Loucy (cell line): ENCODE data around the gene GDPD1.
A peak's percentile ranks its signal among the peaks of the same experiment; 100 is the strongest.
"Not testable (repeated sequence)": the region's sequence is repeated elsewhere in the genome, so short reads cannot be mapped to it uniquely, and the experiment has no call there.

Experiments
- H2AFZ ChIP-seq: fragments of 200-600 bp; sonication (generic); 2 replicates; pipeline ENCODE4 v1.6.0; 2016; ENCODE audit warnings: antibody characterized with exemption, mild to moderate bottlenecking, low read length, moderate library complexity
- H3F3A ChIP-seq: fragments of 200-600 bp; 2 replicates; pipeline ENCODE4 v1.6.0; 2016; ENCODE audit warnings: antibody characterized with exemption, low read depth, mild to moderate bottlenecking
- H3K27me3 ChIP-seq: fragments of 200-600 bp; sonication (generic); 2 replicates; pipeline ENCODE4 v1.6.1; 2014; ENCODE audit warnings: low read length, mild to moderate bottlenecking; ENCODE audit not compliant: insufficient read depth, poor library complexity, severe bottlenecking
- H3K36me3 ChIP-seq: fragments of 200-600 bp; sonication (generic); 2 replicates; pipeline ENCODE4 v1.6.1; 2016; ENCODE audit warnings: low read length; ENCODE audit not compliant: insufficient read depth
- H3K4me1 ChIP-seq: fragments of 200-600 bp; sonication (generic); 2 replicates; pipeline ENCODE4 v1.5.1; 2014; ENCODE audit warnings: low read length, mild to moderate bottlenecking; ENCODE audit not compliant: insufficient read depth, poor library complexity, severe bottlenecking
- H3K4me2 ChIP-seq: fragments of 200-600 bp; sonication (generic); 2 replicates; pipeline ENCODE4 v1.6.0; 2014; ENCODE audit warnings: antibody characterized with exemption, low read length, low read depth, mild to moderate bottlenecking; ENCODE audit not compliant: poor library complexity, severe bottlenecking
- H3K4me3 ChIP-seq: fragments of 200-600 bp; sonication (generic); 2 replicates; pipeline ENCODE4 v1.5.1; 2014; ENCODE audit warnings: low read length, mild to moderate bottlenecking, mixed read lengths; ENCODE audit not compliant: poor library complexity, severe bottlenecking
- H3K79me2 ChIP-seq: fragments of 200-600 bp; sonication (generic); 2 replicates; pipeline ENCODE4 v1.6.1; 2014; ENCODE audit warnings: low read length; ENCODE audit not compliant: insufficient read depth
- H3K9ac ChIP-seq: fragments of 200-600 bp; sonication (generic); 2 replicates; pipeline ENCODE4 v1.6.0; 2014; ENCODE audit warnings: mild to moderate bottlenecking, low read depth, low read length, moderate library complexity; ENCODE audit not compliant: poor library complexity, severe bottlenecking
- H3K9me2 ChIP-seq: fragments of 200-600 bp; sonication (generic); replicated peaks from 2 replicates; pipeline ENCODE4 v1.6.1; 2016; ENCODE audit warnings: low read depth, low read length, mixed read lengths
- H3K9me3 ChIP-seq: fragments of 200-600 bp; sonication (generic); 2 replicates; pipeline ENCODE4 v1.6.1; 2014; ENCODE audit warnings: mild to moderate bottlenecking, antibody characterized with exemption, low read length, low read depth; ENCODE audit not compliant: insufficient read depth
- H4K20me1 ChIP-seq: fragments of 200-600 bp; sonication (generic); 2 replicates; pipeline ENCODE4 v1.6.0; 2014; ENCODE audit warnings: antibody characterized with exemption, low read length, mild to moderate bottlenecking; ENCODE audit not compliant: insufficient read depth, poor library complexity, severe bottlenecking
- CTCF ChIP-seq: fragments of 200-600 bp; sonication (generic); conservative IDR thresholded peaks from 2 replicates; pipeline ENCODE4 v1.5.1; 2014; ENCODE audit warnings: mild to moderate bottlenecking, antibody characterized with exemption, low read length
- EZH2phosphoT487 ChIP-seq: fragments of 200-600 bp; IDR thresholded peaks from 2 replicates; pipeline ENCODE4 v1.6.1; 2018; ENCODE audit warnings: antibody characterized with exemption, mild to moderate bottlenecking, moderate library complexity, borderline replicate concordance

GDPD1 gene

GRCh38 chr17:59221159-59221847, 992 bp downstream of the GDPD1 start:
- no peaks in the 10 kb centered on the region for H3K79me2 ChIP-seq
- H3K9me3 ChIP-seq = no peaks in the 10 kb centered on the region
- no peaks in the 10 kb centered on the region for H4K20me1 ChIP-seq
- no peaks in the 10 kb centered on the region for H3K9me2 ChIP-seq
- no peaks in the 10 kb centered on the region for H3K36me3 ChIP-seq
- H3K4me1 ChIP-seq = peaks cover 8% of the 10 kb centered on the region
- H3K4me2 ChIP-seq = peak overlapping the region; percentile 87
- no peaks in the 10 kb centered on the region for H3F3A ChIP-seq
- H2AFZ ChIP-seq = peak overlapping the region; percentile 100
- H3K4me3 ChIP-seq = peak overlapping the region; percentile 98
- H3K9ac ChIP-seq = peak overlapping the region; percentile 85
- no peaks in the 10 kb centered on the region for H3K27me3 ChIP-seq
- TF ChIP-seq EZH2phosphoT487 (no peak), CTCF (no peak)

GRCh38 chr17:59223813-59224212, 3.5 kb downstream of the GDPD1 start:
- Histone ChIP-seq H4K20me1 (no peaks in the 10 kb centered on the region), H3K9me3 (no peaks in the 10 kb centered on the region), H3F3A (no peaks in the 10 kb centered on the region), H3K9me2 (no peaks in the 10 kb centered on the region), H3K27me3 (no peaks in the 10 kb centered on the region), H3K4me1 (peaks cover 8% of the 10 kb centered on the region), H3K36me3 (no peaks in the 10 kb centered on the region), H2AFZ (no peak overlapping the region), H3K9ac (no peak overlapping the region), H3K4me3 (no peak overlapping the region), H3K4me2 (no peak overlapping the region), H3K79me2 (no peaks in the 10 kb centered on the region)
- TF ChIP-seq EZH2phosphoT487 (no peak), CTCF (no peak)

GRCh38 chr17:59228588-59228987, 8.3 kb downstream of the GDPD1 start:
- H3K4me2 ChIP-seq, H3K36me3 ChIP-seq, H2AFZ ChIP-seq, H3K4me1 ChIP-seq, H3K27me3 ChIP-seq, H3K9me2 ChIP-seq, H4K20me1 ChIP-seq, H3K79me2 ChIP-seq, H3F3A ChIP-seq, H3K9me3 ChIP-seq, H3K9ac ChIP-seq, H3K4me3 ChIP-seq: not testable (repeated sequence)

GRCh38 chr17:59230764-59231163, 10.5 kb downstream of the GDPD1 start:
- Histone ChIP-seq H3K4me2 (no peak overlapping the region), H3K27me3 (no peaks in the 10 kb centered on the region), H3K4me1 (no peaks in the 10 kb centered on the region), H2AFZ (no peak overlapping the region), H3K79me2 (no peaks in the 10 kb centered on the region), H4K20me1 (no peaks in the 10 kb centered on the region), H3K4me3 (no peak overlapping the region), H3K36me3 (no peaks in the 10 kb centered on the region), H3F3A (no peaks in the 10 kb centered on the region), H3K9me3 (no peaks in the 10 kb centered on the region), H3K9me2 (no peaks in the 10 kb centered on the region), H3K9ac (no peak overlapping the region)
- no peak for TF ChIP-seq CTCF
- TF ChIP-seq EZH2phosphoT487 = no peak
